ENCODE measurements around the gene CDIP1.
A peak's percentile ranks its signal among the peaks of the same experiment; 100 is the strongest.

The CDIP1 gene

DNA sequence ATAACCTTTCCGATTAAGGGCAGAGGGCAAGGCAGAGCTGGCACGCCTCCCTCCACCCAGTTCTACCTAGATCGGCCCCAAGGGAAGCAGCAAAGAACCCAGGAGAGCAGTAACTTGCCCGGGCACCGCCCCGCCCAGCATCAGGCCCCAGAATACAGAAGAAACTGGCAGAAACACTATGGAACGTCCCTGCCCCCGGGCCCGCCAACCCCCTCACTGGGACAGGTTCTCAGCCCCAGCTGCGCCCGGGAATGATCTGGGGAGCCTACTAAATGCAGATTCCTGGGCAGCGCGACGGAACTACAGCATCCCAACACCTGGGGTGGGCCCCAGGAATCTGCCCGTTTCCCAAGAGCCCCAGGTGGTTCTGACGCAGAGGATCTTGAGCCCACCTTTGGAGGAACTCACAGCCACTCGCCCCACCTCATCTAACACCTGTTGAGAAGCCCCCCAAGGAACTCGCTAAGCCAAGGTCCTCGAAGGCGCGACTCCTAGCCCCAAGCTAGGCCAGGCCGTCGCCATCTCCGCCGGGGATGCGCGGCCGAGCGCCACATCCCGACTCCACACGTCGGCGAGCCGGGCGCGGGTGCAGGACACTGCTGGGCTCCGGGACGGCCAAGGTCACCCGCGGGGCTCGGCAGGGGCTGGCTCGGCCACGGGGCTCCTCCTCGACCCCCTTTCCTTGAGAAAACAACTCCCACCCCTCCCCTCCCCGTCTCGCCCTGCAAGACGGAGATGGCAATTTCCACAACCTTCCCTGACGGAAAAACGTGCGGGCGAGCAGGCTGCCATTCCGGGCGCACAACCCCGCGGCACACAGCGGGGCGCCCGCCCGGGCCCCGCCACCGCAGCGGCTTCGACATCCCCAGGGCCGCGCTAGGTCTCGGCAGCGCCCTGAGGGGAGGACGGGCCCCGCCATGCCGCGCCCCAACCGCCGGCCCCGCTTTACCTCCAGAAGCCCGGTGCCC, 913 bp downstream of the CDIP1 start:
- peak in 6 of 14 donors; percentile 31 to 75 (median 56) for DNase-seq

DNA sequence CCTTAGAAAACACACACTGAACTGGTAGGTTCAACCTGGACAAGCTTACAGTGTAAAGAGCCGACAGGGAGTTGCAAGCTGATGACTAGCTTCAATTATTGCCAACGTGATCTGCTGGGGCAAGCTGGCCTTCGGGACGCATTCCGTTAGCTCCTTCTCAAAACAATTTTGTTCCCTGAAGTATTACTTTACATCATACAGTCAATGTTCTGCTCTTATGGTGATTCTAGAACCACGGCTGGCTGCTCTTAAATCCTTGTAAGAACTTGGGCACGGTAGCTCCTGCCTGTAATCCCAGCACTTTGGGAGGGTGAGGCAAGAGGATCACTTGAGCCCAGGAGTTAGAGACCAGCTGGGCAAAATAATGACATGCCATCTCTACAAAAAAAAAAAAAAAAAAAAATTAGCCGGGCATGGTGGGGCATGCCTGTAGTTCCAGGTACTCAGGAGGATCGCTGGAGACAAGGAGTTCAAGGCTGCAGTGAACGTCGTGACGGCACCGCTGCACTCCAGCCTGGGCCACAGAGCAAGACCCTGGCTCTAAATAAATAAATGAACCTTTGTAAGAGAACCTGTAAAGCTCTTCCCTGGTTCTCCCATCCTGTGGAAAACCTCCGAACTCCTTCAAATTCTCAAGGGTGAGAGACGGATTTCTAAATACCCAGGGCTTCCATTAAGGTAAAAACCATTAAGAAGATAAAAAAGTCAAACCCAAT, 2.0 kb downstream of the CDIP1 start:
- DNase-seq, result no peak

- DNase-seq, result no peak
These were observed 2.9 kb downstream of the CDIP1 start for GRCh38 chr16:4535627-4536108.

DNA sequence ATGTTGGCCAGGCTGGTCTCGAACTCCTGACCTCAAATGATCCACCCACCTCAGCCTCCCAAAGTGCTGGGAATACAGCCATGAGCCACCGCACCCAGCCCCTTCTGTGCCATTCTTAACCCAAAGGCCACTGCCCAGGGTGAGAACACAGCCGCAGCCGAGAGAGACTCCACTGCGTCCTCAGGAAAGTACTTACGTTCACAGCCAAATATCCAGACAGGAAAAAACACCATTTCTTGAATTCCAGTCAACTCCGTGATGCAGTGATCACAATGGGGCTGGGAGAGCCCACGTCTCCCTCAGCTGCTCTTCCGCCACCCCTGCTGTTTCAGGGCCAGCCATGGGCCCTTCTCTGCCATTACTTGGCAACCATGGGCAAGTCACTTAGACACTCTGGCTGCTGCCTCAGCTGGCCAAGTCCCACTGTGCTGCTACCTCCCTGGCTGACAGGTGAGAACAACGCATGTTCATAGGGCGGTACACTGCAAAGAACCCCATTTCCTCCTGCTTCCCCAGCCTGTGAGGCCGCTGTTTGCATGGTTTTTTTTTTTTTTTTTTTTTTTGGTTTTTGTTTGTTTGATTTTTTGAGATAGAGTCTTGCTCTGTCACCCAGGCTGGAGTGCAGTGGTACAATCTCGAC, 4.3 kb downstream of the CDIP1 start:
- no peak for DNase-seq

GRCh38 chr16:4533490-4533889, 5.1 kb downstream of the CDIP1 start:
- no peak for DNase-seq

GRCh38 chr16:4532238-4532637, 6.3 kb downstream of the CDIP1 start:
- no peak for DNase-seq

DNA sequence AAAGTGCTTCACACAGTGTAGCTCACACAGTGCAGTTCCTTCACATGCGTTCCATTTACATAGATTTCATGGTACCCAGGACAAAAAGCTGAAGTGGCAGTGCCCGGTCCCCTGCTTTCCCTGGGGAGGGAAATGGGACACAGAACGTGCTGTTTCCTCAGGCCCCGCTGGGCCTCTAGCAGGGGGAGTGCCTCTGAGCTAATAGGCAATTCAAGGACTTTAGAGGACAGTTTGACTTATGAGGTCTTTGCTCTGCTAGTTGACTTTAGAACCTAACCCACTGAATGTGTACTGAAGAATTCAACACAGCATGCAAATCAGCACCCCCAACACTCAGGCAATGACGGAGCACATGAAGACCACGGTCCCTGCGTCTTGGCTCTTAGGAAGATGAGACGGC, 6.8 kb downstream of the CDIP1 start:
- no peak for DNase-seq

GRCh38 chr16:4529085-4530060, 9.2 kb downstream of the CDIP1 start:
- peak in 1 of 14 donors; percentile 21 for DNase-seq

DNA sequence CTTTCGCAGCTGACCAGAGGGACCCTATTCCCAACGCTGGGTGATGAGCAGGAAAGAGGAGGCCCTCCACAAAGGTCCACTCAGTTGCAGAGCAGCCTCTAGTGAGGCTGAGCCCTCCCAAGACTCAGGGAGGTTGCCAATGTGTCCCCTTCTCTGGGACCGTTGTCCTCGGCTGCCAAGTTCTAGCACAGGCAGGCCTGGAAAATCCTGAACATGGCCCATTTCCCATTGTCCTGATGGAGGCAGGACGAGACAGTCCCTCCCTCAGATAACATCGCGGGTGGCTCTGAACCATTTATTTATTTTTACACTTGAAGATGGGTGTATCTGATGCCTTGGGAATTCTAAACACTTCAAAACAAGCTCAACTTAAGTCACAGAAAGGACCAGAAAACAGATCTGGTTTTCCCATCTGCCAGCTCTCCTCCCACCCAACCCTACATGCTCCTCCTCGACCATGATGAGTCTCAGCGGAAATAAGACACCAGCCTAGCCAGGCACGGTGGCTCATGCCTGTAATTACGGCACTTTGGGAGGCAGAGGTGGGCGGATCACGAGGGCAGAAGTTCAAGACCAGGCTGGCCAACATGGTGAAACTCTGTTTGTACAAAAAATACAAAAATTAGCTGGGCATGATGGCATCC, 12.8 kb downstream of the CDIP1 start:
- DNase-seq, result no peak

DNA sequence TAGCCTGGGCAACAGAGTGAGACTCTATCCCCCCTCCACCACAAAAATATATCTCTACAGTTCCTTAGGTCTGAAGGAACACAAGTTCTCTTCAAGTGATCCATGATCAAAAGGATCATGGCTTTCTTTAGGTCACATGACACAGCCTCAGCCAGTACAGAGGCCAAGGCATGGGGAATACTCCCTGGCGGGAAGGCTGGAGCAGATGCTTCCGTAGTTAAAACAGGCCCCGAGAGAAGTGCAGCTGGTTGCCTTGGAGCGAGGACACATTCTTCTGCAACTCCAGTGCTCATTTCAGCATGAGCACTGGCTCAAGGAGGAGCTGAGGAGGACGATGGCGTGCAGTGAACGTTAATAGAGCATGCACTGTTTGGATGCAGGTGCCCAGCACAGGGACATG, 13.5 kb downstream of the CDIP1 start:
- peak in 1 of 14 donors; percentile 17 for DNase-seq

- DNase-seq, result no peak
These were observed 14.0 kb downstream of the CDIP1 start for GRCh38 chr16:4524571-4524970.

DNA sequence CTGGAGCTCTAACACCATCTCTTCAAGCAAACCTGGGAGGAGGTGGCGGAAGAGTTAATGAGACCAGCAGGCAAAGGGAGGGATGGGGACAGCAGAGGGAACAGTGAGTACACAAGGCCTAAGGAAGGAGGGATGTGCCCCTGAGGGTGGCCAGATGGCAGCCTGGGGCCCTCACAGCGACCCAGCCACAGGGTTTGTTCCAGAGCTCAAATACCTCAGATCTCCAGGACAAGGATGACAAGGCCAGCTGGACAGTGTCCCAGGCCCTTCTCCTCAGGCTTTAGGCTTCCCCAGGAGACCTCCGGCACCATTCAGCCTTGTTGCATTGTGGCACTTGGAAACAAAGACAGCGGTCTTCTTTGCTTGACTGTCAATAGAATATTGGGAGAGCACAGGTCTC, 14.9 kb downstream of the CDIP1 start:
- peak in 8 of 14 donors; percentile 30 to 88 (median 47) for DNase-seq

- DNase-seq, result peak; percentile 23 to 90 (median 74)
These were observed 16.5 kb downstream of the CDIP1 start for GRCh38 chr16:4522051-4522581.

- DNase-seq, result no peak
These were observed 17.7 kb downstream of the CDIP1 start for GRCh38 chr16:4520913-4521312.

- no peak for DNase-seq
These were observed 19.1 kb downstream of the CDIP1 start for GRCh38 chr16:4519274-4520058.

DNA sequence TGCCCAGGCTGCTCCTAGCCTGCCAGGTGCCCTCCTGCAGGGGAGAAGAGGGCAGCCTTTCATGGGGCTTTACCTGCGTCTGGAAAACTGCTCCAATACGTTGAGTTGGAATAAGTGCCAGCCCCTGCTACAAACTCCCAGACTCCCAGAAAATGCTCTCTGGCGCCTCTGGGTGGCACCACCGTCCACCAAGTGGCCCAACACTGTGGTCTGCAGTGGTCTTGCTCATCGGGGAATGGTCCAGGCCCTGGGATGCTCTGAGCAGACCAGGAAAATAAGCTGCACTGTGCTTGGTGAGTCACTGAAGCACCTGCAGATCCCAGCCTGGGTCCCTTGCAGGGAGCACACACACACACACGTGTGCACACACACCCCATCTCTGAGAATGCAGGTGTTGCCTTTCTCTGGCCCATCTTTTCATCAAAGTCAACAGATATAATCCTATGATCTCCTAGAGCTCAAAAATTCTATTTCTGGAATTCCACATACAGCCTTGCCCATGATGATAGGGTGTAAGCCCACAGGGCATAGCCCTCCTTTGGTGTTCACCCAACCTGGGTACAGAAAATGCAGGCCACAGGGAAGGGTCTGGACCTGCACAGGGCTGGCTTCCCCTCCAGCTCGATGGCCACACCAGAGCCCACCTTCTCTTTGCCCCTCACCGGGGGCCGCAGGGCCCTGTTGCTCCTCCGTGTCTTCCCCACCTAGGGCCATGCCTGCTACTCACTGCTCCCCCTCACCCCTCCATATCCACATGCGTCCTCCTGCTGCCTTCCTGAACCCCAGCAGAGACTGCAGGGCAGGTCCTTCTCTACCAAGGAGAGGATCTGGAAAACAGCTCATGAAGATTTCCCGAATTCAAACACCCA, 20.5 kb downstream of the CDIP1 start:
- DNase-seq, result peak in 6 of 14 donors; percentile 16 to 73 (median 34)

DNA sequence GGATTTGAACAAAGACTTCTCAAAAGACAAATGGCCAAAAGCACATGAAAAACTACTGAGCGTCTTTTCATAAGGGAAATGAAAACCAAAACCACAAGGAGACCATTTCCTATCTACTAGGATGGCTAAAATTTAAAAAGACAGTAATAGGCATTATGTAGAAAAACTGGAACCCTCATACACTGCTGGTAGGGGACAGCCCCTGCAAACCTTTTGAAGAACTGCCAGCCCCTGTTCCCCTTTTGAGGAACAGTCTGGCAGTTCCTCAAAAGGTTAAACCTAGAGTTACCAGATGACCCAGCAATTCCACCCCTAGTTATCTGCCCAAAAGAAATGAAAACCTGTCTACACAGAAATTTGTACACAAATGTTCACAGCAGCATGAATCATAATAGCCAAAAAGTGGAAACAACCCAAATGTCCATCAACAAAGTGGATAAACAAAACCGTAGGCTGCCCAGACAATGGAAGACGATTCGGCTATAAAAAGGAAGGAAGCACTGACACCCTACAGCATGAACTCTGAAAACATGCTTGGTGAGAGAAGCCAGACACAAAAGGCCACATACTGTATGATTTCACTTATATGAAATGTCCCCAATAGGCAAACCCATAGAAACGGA, 22.9 kb downstream of the CDIP1 start:
- no peak for DNase-seq

DNA sequence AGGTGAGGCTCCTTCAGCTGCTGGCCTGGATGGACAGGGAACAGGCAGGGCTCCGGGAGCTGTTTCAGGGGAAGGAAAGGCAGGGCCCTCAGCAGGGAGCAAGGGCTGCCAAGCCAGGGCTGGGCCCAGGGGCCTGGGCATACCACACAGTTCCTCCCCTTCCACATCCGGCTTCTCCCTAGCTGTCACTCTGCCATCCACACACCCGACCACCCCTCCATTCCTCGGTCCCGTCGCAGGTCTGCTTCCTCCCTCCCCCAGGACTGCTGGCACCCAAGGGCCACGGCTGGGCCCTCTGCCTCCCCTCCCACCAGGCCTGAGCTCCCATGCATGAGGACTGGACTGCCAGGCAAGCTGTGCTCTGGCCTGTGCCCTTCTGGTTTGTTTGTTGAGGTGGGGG, 24.0 kb downstream of the CDIP1 start:
- DNase-seq, result no peak

All from C1 segment of cervical spinal cord (tissue), 14 donors.